Measurements from ENCODE around the gene CYTL1.

Gene CYTL1

DNA sequence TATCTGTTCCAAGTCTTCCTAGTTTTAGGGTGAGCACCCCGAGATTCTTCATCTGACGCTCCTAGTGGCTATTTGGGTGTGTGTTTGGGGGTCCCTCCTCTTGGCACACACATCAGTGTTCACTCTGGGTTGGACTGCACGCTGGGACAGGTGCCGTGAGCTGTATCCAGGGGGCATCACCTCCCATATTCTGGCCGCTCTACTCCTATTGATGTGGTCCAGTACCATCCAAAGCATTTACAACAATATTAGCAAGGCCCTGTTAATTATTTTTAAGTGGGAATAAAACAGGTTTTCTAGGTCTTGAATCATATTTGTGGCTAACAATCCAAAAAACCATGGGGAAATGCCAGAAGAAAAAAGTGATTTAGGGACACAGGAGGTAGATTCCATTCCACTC, 26.4 kb downstream of the CYTL1 start:
- no peak overlapping the region for H3K4me3 ChIP-seq (replicated peaks; ENCODE audit: insufficient read depth, low read length)
- no peak overlapping the region for H3K27ac ChIP-seq (replicated peaks)
- H3K27me3 ChIP-seq (ENCODE audit: insufficient read depth, poor library complexity, severe bottlenecking), result no peaks in the 10 kb centered on the region
- TF ChIP-seq SPI1 (IDR thresholded peaks at IDR 0.05; ENCODE audit: borderline replicate concordance, low read depth) (no peak), POLR2AphosphoS5 (IDR thresholded peaks at IDR 0.05; ENCODE audit: low read depth) (no peak), GABPA (IDR thresholded peaks at IDR 0.05; ENCODE audit: low read depth) (no peak)
- TF ChIP-seq, protein P1, sequence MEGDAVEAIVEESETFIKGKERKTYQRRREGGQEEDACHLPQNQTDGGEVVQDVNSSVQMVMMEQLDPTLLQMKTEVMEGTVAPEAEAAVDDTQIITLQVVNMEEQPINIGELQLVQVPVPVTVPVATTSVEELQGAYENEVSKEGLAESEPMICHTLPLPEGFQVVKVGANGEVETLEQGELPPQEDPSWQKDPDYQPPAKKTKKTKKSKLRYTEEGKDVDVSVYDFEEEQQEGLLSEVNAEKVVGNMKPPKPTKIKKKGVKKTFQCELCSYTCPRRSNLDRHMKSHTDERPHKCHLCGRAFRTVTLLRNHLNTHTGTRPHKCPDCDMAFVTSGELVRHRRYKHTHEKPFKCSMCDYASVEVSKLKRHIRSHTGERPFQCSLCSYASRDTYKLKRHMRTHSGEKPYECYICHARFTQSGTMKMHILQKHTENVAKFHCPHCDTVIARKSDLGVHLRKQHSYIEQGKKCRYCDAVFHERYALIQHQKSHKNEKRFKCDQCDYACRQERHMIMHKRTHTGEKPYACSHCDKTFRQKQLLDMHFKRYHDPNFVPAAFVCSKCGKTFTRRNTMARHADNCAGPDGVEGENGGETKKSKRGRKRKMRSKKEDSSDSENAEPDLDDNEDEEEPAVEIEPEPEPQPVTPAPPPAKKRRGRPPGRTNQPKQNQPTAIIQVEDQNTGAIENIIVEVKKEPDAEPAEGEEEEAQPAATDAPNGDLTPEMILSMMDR (IDR thresholded peaks at IDR 0.05; ENCODE audit: insufficient read depth, low read length), result no peak
- TF ChIP-seq, protein P2, sequence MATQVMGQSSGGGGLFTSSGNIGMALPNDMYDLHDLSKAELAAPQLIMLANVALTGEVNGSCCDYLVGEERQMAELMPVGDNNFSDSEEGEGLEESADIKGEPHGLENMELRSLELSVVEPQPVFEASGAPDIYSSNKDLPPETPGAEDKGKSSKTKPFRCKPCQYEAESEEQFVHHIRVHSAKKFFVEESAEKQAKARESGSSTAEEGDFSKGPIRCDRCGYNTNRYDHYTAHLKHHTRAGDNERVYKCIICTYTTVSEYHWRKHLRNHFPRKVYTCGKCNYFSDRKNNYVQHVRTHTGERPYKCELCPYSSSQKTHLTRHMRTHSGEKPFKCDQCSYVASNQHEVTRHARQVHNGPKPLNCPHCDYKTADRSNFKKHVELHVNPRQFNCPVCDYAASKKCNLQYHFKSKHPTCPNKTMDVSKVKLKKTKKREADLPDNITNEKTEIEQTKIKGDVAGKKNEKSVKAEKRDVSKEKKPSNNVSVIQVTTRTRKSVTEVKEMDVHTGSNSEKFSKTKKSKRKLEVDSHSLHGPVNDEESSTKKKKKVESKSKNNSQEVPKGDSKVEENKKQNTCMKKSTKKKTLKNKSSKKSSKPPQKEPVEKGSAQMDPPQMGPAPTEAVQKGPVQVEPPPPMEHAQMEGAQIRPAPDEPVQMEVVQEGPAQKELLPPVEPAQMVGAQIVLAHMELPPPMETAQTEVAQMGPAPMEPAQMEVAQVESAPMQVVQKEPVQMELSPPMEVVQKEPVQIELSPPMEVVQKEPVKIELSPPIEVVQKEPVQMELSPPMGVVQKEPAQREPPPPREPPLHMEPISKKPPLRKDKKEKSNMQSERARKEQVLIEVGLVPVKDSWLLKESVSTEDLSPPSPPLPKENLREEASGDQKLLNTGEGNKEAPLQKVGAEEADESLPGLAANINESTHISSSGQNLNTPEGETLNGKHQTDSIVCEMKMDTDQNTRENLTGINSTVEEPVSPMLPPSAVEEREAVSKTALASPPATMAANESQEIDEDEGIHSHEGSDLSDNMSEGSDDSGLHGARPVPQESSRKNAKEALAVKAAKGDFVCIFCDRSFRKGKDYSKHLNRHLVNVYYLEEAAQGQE (IDR thresholded peaks at IDR 0.05; ENCODE audit: insufficient replicate concordance, low read depth), result no peak
- no peak for DNase-seq (ENCODE audit: low read depth in 1 of 2, low spot score in 1 of 2)

DNA sequence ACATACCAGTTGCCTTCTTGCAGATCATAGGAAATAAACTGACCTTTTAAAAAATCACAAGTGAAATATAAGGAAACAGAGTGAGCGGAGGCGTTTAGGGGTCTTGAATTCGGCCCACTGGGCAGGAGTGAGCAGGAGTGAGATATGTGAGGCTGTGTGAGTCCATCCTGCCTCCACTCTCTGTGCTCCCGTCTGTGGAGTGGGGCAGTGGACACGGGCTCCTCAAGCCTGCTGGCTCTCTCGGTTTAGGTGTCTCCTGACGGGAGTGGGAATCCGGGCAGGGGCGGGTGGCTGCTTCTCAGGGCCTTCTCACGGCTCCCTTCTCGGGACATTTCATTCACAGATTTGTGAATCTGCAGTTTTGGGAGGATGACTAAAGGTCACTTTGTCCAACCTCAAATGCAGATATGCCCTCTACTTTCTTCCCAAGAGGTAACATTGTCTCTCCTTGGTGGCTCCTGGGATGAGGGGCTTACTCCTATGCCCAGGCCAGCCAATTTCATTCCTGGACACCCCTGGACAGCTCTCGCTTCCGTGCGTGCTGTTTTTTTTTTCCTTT, 27.6 kb downstream of the CYTL1 start:
- Histone ChIP-seq H3K27me3 (ENCODE audit: insufficient read depth, poor library complexity, severe bottlenecking) (no peaks in the 10 kb centered on the region), H3K27ac (replicated peaks) (no peak overlapping the region), H3K4me3 (replicated peaks; ENCODE audit: insufficient read depth, low read length) (no peak overlapping the region)
- DNase-seq (ENCODE audit: low read depth in 1 of 2, low spot score in 1 of 2), result no peak
- TF ChIP-seq, protein P1 (IDR thresholded peaks at IDR 0.05; ENCODE audit: insufficient read depth, low read length), result no peak
- no peak for TF ChIP-seq SPI1 (IDR thresholded peaks at IDR 0.05; ENCODE audit: borderline replicate concordance, low read depth)
- no peak for TF ChIP-seq GABPA (IDR thresholded peaks at IDR 0.05; ENCODE audit: low read depth)
- TF ChIP-seq, protein P2 (IDR thresholded peaks at IDR 0.05; ENCODE audit: insufficient replicate concordance, low read depth), result no peak
- no peak for TF ChIP-seq POLR2AphosphoS5 (IDR thresholded peaks at IDR 0.05; ENCODE audit: low read depth)

DNA sequence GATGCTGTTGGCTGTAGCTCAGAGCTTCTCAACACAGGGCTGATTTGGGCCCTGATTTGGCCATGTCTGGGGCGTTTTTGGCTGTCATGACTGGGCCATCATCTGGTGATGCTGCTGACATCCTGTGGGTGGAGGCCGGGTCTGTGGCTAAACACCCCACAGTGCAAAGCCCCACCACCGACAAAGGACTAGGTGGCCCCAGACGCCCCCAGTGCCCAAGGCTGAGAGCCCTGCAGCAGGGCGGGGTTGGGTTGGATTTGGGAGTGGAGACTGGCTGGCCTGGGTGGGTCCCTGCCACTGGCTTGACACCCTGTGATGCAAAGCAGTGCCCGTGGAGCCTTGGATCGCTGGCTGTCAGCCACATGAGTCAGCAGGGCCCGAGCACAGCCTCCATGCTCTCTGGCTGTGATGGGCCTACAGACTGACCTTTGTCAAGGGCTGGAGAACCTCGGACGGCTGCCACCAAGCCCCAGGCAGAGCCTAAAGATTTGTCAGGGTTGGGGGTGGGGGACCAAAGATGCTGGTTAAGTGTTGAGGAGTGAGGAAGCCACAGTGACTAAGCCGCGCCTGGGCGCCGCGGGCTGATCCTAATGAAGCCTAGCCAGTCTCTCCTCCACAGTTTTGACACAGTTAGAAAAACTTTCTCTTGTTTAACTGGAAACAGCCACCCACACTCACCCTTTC, 28.3 kb downstream of the CYTL1 start:
- TF ChIP-seq SPI1 (IDR thresholded peaks at IDR 0.05; ENCODE audit: borderline replicate concordance, low read depth), result no peak
- TF ChIP-seq, protein P2 (IDR thresholded peaks at IDR 0.05; ENCODE audit: insufficient replicate concordance, low read depth), result no peak
- TF ChIP-seq, protein P1 (IDR thresholded peaks at IDR 0.05; ENCODE audit: insufficient read depth, low read length), result no peak
- no peak for TF ChIP-seq GABPA (IDR thresholded peaks at IDR 0.05; ENCODE audit: low read depth)
- TF ChIP-seq POLR2AphosphoS5 (IDR thresholded peaks at IDR 0.05; ENCODE audit: low read depth), result no peak
- Histone ChIP-seq H3K4me3 (replicated peaks; ENCODE audit: insufficient read depth, low read length) (no peak overlapping the region), H3K27ac (replicated peaks) (no peak overlapping the region), H3K27me3 (ENCODE audit: insufficient read depth, poor library complexity, severe bottlenecking) (no peaks in the 10 kb centered on the region)
- no peak for DNase-seq (ENCODE audit: low read depth in 1 of 2, low spot score in 1 of 2)

Data from HL-60 (cell line).